Measurements from ENCODE around the gene ALDH1A3. TPM values are rescaled to one million over a fixed set of nuclear protein-coding genes. Genes with fewer than 3 reads are reported as not detected.

ALDH1A3 gene
- total and polyA plus RNA-seq, 4 donors: 4.5 to 19.0 (median 6.7) TPM

GRCh38 chr15:100887211-100887913 is 7.7 kb downstream of the ALDH1A3 start:
- H3K4me3 ChIP-seq (ENCODE audit: low read length in 2 of 2): no peak overlapping the region
- no peaks in the 10 kb centered on the region for H3K27me3 ChIP-seq (ENCODE audit: control insufficient read depth in 1 of 2, insufficient read depth in 2 of 2, low read length in 1 of 2)
- no peaks in the 10 kb centered on the region for H3K36me3 ChIP-seq (ENCODE audit: control insufficient read depth in 1 of 2, insufficient read depth in 2 of 2, low read length in 1 of 2)
- intact Hi-C loops (cut with DNase I): loop anchor here in 1 of 2 donors (10.0 kb wide), 1 partner anchor 1273 kb away; no protein-coding TSS in a partner anchor
- ATAC-seq (ENCODE audit: low FRiP score) (no peak), DNase-seq (no peak)
- no peaks in the 10 kb centered on the region for H3K4me1 ChIP-seq (ENCODE audit: control insufficient read depth in 1 of 2, insufficient read depth in 2 of 2, low read length in 2 of 2)
- no peaks in the 10 kb centered on the region for H3K9me3 ChIP-seq (ENCODE audit: control insufficient read depth, low read length)
- no peak overlapping the region for H3K27ac ChIP-seq (ENCODE audit: low read depth in 1 of 2, low read length in 2 of 2)
- 93% methylated on average over 22 of the region's 22 CpGs for WGBS, 2 donors

- Histone ChIP-seq H3K9me3 (ENCODE audit: control insufficient read depth, low read length) (no peaks in the 10 kb centered on the region), H3K36me3 (ENCODE audit: control insufficient read depth in 1 of 2, insufficient read depth in 2 of 2, low read length in 1 of 2) (no peaks in the 10 kb centered on the region), H3K4me1 (ENCODE audit: control insufficient read depth in 1 of 2, insufficient read depth in 2 of 2, low read length in 2 of 2) (no peaks in the 10 kb centered on the region), H3K4me3 (ENCODE audit: low read length in 2 of 2) (no peak overlapping the region), H3K27me3 (ENCODE audit: control insufficient read depth in 1 of 2, insufficient read depth in 2 of 2, low read length in 1 of 2) (no peaks in the 10 kb centered on the region), H3K27ac (ENCODE audit: low read depth in 1 of 2, low read length in 2 of 2) (no peak overlapping the region)
- WGBS, 2 donors: 27 to 32% methylated on average over 20 of the region's 20 CpGs
- peak; percentile 72 to 85 for DNase-seq
- intact Hi-C loops (cut with DNase I): loop anchor here in 1 of 2 donors (10.0 kb wide), 1 partner anchor 1275 kb away; no protein-coding TSS in a partner anchor
- ATAC-seq (ENCODE audit: low FRiP score): peak; percentile 55
These were observed 9.9 kb downstream of the ALDH1A3 start for GRCh38 chr15:100889385-100890050.

GRCh38 chr15:100890051-100890720 is 10.6 kb downstream of the ALDH1A3 start:
- Histone ChIP-seq H3K9me3 (ENCODE audit: control insufficient read depth, low read length) (no peaks in the 10 kb centered on the region), H3K4me3 (ENCODE audit: low read length in 2 of 2) (no peak overlapping the region), H3K36me3 (ENCODE audit: control insufficient read depth in 1 of 2, insufficient read depth in 2 of 2, low read length in 1 of 2) (no peaks in the 10 kb centered on the region), H3K27me3 (ENCODE audit: control insufficient read depth in 1 of 2, insufficient read depth in 2 of 2, low read length in 1 of 2) (no peaks in the 10 kb centered on the region), H3K4me1 (ENCODE audit: control insufficient read depth in 1 of 2, insufficient read depth in 2 of 2, low read length in 2 of 2) (no peaks in the 10 kb centered on the region), H3K27ac (ENCODE audit: low read depth in 1 of 2, low read length in 2 of 2) (no peak overlapping the region)
- ATAC-seq (ENCODE audit: low FRiP score): no peak
- 94 to 95% methylated on average over 10 of the region's 10 CpGs for WGBS, 2 donors
- intact Hi-C loops (cut with DNase I): no loop called here
- DNase-seq: no peak

- no peak overlapping the region for H3K4me3 ChIP-seq (ENCODE audit: low read length in 2 of 2)
- no peak overlapping the region for H3K27ac ChIP-seq (ENCODE audit: low read depth in 1 of 2, low read length in 2 of 2)
- H3K4me1 ChIP-seq (ENCODE audit: control insufficient read depth in 1 of 2, insufficient read depth in 2 of 2, low read length in 2 of 2): no peaks in the 10 kb centered on the region
- no peaks in the 10 kb centered on the region for H3K36me3 ChIP-seq (ENCODE audit: control insufficient read depth in 1 of 2, insufficient read depth in 2 of 2, low read length in 1 of 2)
- no peaks in the 10 kb centered on the region for H3K27me3 ChIP-seq (ENCODE audit: control insufficient read depth in 1 of 2, insufficient read depth in 2 of 2, low read length in 1 of 2)
- 97 to 98% methylated on average over 6 of the region's 6 CpGs for WGBS, 2 donors
- ATAC-seq (ENCODE audit: low FRiP score) (no peak), DNase-seq (no peak)
- H3K9me3 ChIP-seq (ENCODE audit: control insufficient read depth, low read length): no peaks in the 10 kb centered on the region
- intact Hi-C loops (cut with DNase I): no loop called here
These were observed 11.2 kb downstream of the ALDH1A3 start for GRCh38 chr15:100890850-100891249.

- WGBS, 2 donors: 93 to 95% methylated on average over 21 of the region's 21 CpGs
- H3K4me1 ChIP-seq (ENCODE audit: control insufficient read depth in 1 of 2, insufficient read depth in 2 of 2, low read length in 2 of 2): no peaks in the 10 kb centered on the region
- H3K4me3 ChIP-seq (ENCODE audit: low read length in 2 of 2): no peak overlapping the region
- ATAC-seq (ENCODE audit: low FRiP score) (no peak), DNase-seq (no peak)
- intact Hi-C loops (cut with DNase I): no loop called here
- H3K27ac ChIP-seq (ENCODE audit: low read depth in 1 of 2, low read length in 2 of 2): no peak overlapping the region
- H3K27me3 ChIP-seq (ENCODE audit: control insufficient read depth in 1 of 2, insufficient read depth in 2 of 2, low read length in 1 of 2): no peaks in the 10 kb centered on the region
- no peaks in the 10 kb centered on the region for H3K36me3 ChIP-seq (ENCODE audit: control insufficient read depth in 1 of 2, insufficient read depth in 2 of 2, low read length in 1 of 2)
- no peaks in the 10 kb centered on the region for H3K9me3 ChIP-seq (ENCODE audit: control insufficient read depth, low read length)
These were observed 11.8 kb downstream of the ALDH1A3 start for GRCh38 chr15:100891307-100892012.

DNA sequence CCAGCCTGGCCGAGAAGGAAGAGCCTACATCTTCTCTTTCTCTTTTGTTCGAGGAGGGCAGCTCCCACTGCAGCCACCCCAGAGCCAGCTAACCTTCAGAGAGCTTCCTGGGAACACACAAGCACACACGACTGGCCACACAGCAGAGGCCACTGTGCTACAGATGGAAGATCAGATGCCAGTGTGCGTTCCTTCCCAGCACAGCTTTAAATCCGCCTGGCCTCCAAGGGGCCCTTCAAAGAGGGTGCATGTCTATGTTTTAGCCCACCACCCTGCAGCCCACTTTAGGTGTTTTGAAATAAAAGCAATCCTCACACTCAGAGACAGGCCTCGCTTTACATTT is 12.4 kb downstream of the ALDH1A3 start:
- no peak for ATAC-seq (ENCODE audit: low FRiP score)
- 91 to 92% methylated on average over 6 of the region's 6 CpGs for WGBS, 2 donors

GRCh38 chr15:100893261-100893963 is 13.8 kb downstream of the ALDH1A3 start:
- ATAC-seq (ENCODE audit: low FRiP score) (no peak), DNase-seq (no peak)
- intact Hi-C loops (cut with DNase I): no loop called here

More for the DNA sequence above, 12.4 kb downstream of the ALDH1A3 start:
- no peak for DNase-seq
- no peaks in the 10 kb centered on the region for H3K9me3 ChIP-seq (ENCODE audit: control insufficient read depth, low read length)
- H3K27ac ChIP-seq (ENCODE audit: low read depth in 1 of 2, low read length in 2 of 2): no peak overlapping the region
- no peak overlapping the region for H3K4me3 ChIP-seq (ENCODE audit: low read length in 2 of 2)
- no peaks in the 10 kb centered on the region for H3K27me3 ChIP-seq (ENCODE audit: control insufficient read depth in 1 of 2, insufficient read depth in 2 of 2, low read length in 1 of 2)
- intact Hi-C loops (cut with DNase I): no loop called here
- no peaks in the 10 kb centered on the region for H3K36me3 ChIP-seq (ENCODE audit: control insufficient read depth in 1 of 2, insufficient read depth in 2 of 2, low read length in 1 of 2)
- no peaks in the 10 kb centered on the region for H3K4me1 ChIP-seq (ENCODE audit: control insufficient read depth in 1 of 2, insufficient read depth in 2 of 2, low read length in 2 of 2)

GRCh38 chr15:100893964-100894295 is 14.3 kb downstream of the ALDH1A3 start:
- H3K9me3 ChIP-seq (ENCODE audit: control insufficient read depth, low read length): no peaks in the 10 kb centered on the region
- ATAC-seq (ENCODE audit: low FRiP score) (no peak), DNase-seq (no peak)
- no peak overlapping the region for H3K4me3 ChIP-seq (ENCODE audit: low read length in 2 of 2)
- H3K4me1 ChIP-seq (ENCODE audit: control insufficient read depth in 1 of 2, insufficient read depth in 2 of 2, low read length in 2 of 2): peaks cover 0 to under 1% of the 10 kb centered on the region in 2 donors
- no peaks in the 10 kb centered on the region for H3K27me3 ChIP-seq (ENCODE audit: control insufficient read depth in 1 of 2, insufficient read depth in 2 of 2, low read length in 1 of 2)
- WGBS, 2 donors: 8 to 9% methylated on average over 9 of the region's 9 CpGs
- intact Hi-C loops (cut with DNase I): no loop called here
- no peak overlapping the region for H3K27ac ChIP-seq (ENCODE audit: low read depth in 1 of 2, low read length in 2 of 2)
- no peaks in the 10 kb centered on the region for H3K36me3 ChIP-seq (ENCODE audit: control insufficient read depth in 1 of 2, insufficient read depth in 2 of 2, low read length in 1 of 2)

More at GRCh38 chr15:100893261-100893963, 13.8 kb downstream of the ALDH1A3 start:
- H3K36me3 ChIP-seq (ENCODE audit: control insufficient read depth in 1 of 2, insufficient read depth in 2 of 2, low read length in 1 of 2): no peaks in the 10 kb centered on the region
- H3K4me3 ChIP-seq (ENCODE audit: low read length in 2 of 2): no peak overlapping the region
- no peaks in the 10 kb centered on the region for H3K27me3 ChIP-seq (ENCODE audit: control insufficient read depth in 1 of 2, insufficient read depth in 2 of 2, low read length in 1 of 2)
- WGBS, 2 donors: 66% methylated on average over 6 of the region's 6 CpGs
- H3K4me1 ChIP-seq (ENCODE audit: control insufficient read depth in 1 of 2, insufficient read depth in 2 of 2, low read length in 2 of 2): no peaks in the 10 kb centered on the region
- H3K27ac ChIP-seq (ENCODE audit: low read depth in 1 of 2, low read length in 2 of 2): no peak overlapping the region
- no peaks in the 10 kb centered on the region for H3K9me3 ChIP-seq (ENCODE audit: control insufficient read depth, low read length)

All from aorta (tissue), 5 donors.